Measurements from ENCODE around the gene MARCHF7. TPM values are rescaled to one million over a fixed set of nuclear protein-coding genes. Genes with fewer than 3 reads are reported as not detected.
"Not testable (repeated sequence)": the region's sequence is repeated elsewhere in the genome, so short reads cannot be mapped to it uniquely, and the experiment has no call there.

MARCHF7 gene
- total and polyA plus RNA-seq, 2 of the 8 experiments (the other 6 are each of a cell fraction or from before 2014, with no cell fraction given), result 18.3 to 116 TPM

GRCh38 chr2:159716409-159716808, 4.1 kb downstream of the MARCHF7 start:
- not testable (repeated sequence) for H3K27ac ChIP-seq (ENCODE audit: low read depth, low read length); H2BK120ac ChIP-seq (replicated peaks; ENCODE audit: low read depth, low read length); H2AK5ac ChIP-seq (ENCODE audit: low read depth, low read length); H2BK5ac ChIP-seq (ENCODE audit: low read depth, low read length); H3K9me3 ChIP-seq (ENCODE audit: insufficient read depth in 2 of 2, low read depth in 1 of 2, low read length in 1 of 2); H2BK20ac ChIP-seq (ENCODE audit: low read length); H3K4ac ChIP-seq (replicated peaks; ENCODE audit: insufficient read length, low read depth, low read length); H2AFZ ChIP-seq (ENCODE audit: low read length); H3K9ac ChIP-seq (replicated peaks in 1 of 4; ENCODE audit: extremely low read depth in 1 of 4, low read depth in 3 of 4, low read length in 3 of 4); H3K4me3 ChIP-seq (ENCODE audit: extremely low read depth in 1 of 4, insufficient read depth in 2 of 4, low read depth in 3 of 4, low read length in 4 of 4); H3K14ac ChIP-seq (ENCODE audit: insufficient read length); H3K18ac ChIP-seq (ENCODE audit: extremely low read depth, low read length); H3K79me1 ChIP-seq (ENCODE audit: low read depth, low read length); H3K23ac ChIP-seq (ENCODE audit: insufficient read length); H3K4me1 ChIP-seq (replicated peaks in 1 of 4; ENCODE audit: control insufficient read depth in 3 of 4, insufficient read depth in 4 of 4, low read length in 3 of 4); H3K27me3 ChIP-seq (replicated peaks in 1 of 4; ENCODE audit: control insufficient read depth in 3 of 4, extremely low read depth in 1 of 4, insufficient read depth in 3 of 4, low read length in 3 of 4); H3K23me2 ChIP-seq (ENCODE audit: low read depth, low read length); H2BK15ac ChIP-seq (ENCODE audit: low read length); FAIRE-seq; H3K4me2 ChIP-seq (ENCODE audit: insufficient read depth in 1 of 2, low read depth in 2 of 2, low read length in 2 of 2); H3K56ac ChIP-seq (replicated peaks; ENCODE audit: insufficient read length, low read depth, low read length); H2BK12ac ChIP-seq (ENCODE audit: low read depth, low read length); DNase-seq (ENCODE audit: low read depth in 1 of 2, low spot score in 2 of 2); H4K91ac ChIP-seq (replicated peaks; ENCODE audit: insufficient read length, low read length); H4K8ac ChIP-seq (ENCODE audit: extremely low read depth, insufficient read depth, low read length); H4K5ac ChIP-seq (ENCODE audit: insufficient read length, low read depth, low read length)
- 88% methylated on average over 4 of the region's 4 CpGs; no CpG with 5 or more reads in 1 of the 2 experiments for WGBS, 2 experiments (ENCODE audit: extremely low coverage in 1 of 2, insufficient coverage in 1 of 2, insufficient read length in 1 of 2, insufficient replicate concordance in 2 of 2, low coverage in 1 of 2, low lambda C conversion rate in 2 of 2, missing lambda C conversion rate in 1 of 2)
- peaks cover 21 to 22% of the 10 kb centered on the region in 2 experiments for H4K20me1 ChIP-seq (replicated peaks in 1 of 2; ENCODE audit: control insufficient read depth in 1 of 2, insufficient read depth in 2 of 2, low read length in 2 of 2)
- ChIA-PET CTCF (ENCODE audit: partially characterized antibody) (interaction anchor here (0.6 to 0.7 kb wide), 2 partner anchors 111 to 357 kb away, joined by 3 read pairs; no protein-coding TSS in a partner anchor), POLR2A (ENCODE audit: partially characterized antibody) (interaction anchor here (0.8 to 3.9 kb wide), 7 partner anchors 8 to 111 kb away, joined by 3 to 21 read pairs (median 4); no protein-coding TSS in a partner anchor)
- peaks cover 0 to 62% (median 9%) of the 10 kb centered on the region in 4 experiments; a peak in 6 of 8 replicates for H3K36me3 ChIP-seq (ENCODE audit: control insufficient read depth in 2 of 4, insufficient read depth in 4 of 4, low read length in 3 of 4)
- H3K79me2 ChIP-seq (ENCODE audit: control insufficient read depth in 1 of 2, insufficient read depth in 2 of 2, low read length in 2 of 2), result peaks cover 76 to 91% of the 10 kb centered on the region in 2 experiments

All from H1 (cell line).